HCT116 (cell line): ENCODE results near the gene ADPGK. TPM values are rescaled to one million over a fixed set of nuclear protein-coding genes. Genes with fewer than 3 reads are reported as not detected.
"Not testable (repeated sequence)": the region's sequence is repeated elsewhere in the genome, so short reads cannot be mapped to it uniquely, and the experiment has no call there.

ENCODE experiments used
- ATAC-seq: fragments of 200-7000 bp; cut with Tn5 transposase; 2 replicates; pipeline ENCODE4 v1.9.1; 2020; ENCODE audit warnings: mild to moderate bottlenecking, moderate library complexity
- BruUV-seq: library from RNA; stranded (reverse); fragments of 400-500 nt; replicated peaks from 2 replicates; lab custom pipeline; 2021; lab: Mats Ljungman, UMichigan
- CTCF ChIA-PET: fragments of 300-600 bp; sonication (Branson Sonifier 250); formaldehyde crosslinking; loops from one replicate; lab custom pipeline; 2021; ENCODE audit warnings: antibody characterized with exemption; lab: Charles Lee
- POLR2A ChIA-PET: fragments of 300-600, 350-600 bp; sonication (Branson Sonifier 250); formaldehyde crosslinking; loops from one replicate; lab custom pipeline; 2021; ENCODE audit warnings: antibody characterized with exemption; lab: Charles Lee
- RAD21 ChIA-PET, 2 experiments: fragments of 300-600 bp; sonication (Branson Sonifier 250); formaldehyde crosslinking; loops; one replicate each; lab custom pipeline; 2023; ENCODE audit warnings: low total read pairs in 2 of 2; ENCODE audit not compliant: uncharacterized antibody in 2 of 2, unreplicated experiment in 2 of 2, low non-redundant PET in 1 of 2; lab: Charles Lee
- DNase-seq: peaks from one replicate; pipeline ENCODE4 v3.0.0-alpha.2; 2010; ENCODE audit warnings: low read depth, low spot score
- H2AFZ ChIP-seq: fragments of 200-600 bp; shearing (Covaris generic), sonication (generic); 2 replicates; pipeline ENCODE4 v1.6.1; 2017; ENCODE audit warnings: low read depth, mixed run types, mixed read lengths, antibody characterized with exemption, low read length; ENCODE audit not compliant: poor library complexity, severe bottlenecking
- H3K27ac ChIP-seq: 2 replicates; pipeline ENCODE4 v1.5.1; 2012; ENCODE audit warnings: low read depth, low read length
- H3K27me3 ChIP-seq: fragments of 200-600 bp; sonication (generic); 2 replicates; pipeline ENCODE4 v1.6.1; 2016; ENCODE audit warnings: mixed run types, low read length, mixed read lengths; ENCODE audit not compliant: insufficient read depth
- H3K36me3 ChIP-seq, 2 experiments: fragments of 200-500 bp in 1 of 2; fragments of 200-600 bp in 1 of 2; sonication (Bioruptor generic) in 1 of 2; sonication (generic) in 1 of 2; 2 replicates each; pipeline versions ENCODE4 v1.5.1 to v1.6.1; 2014 to 2016; ENCODE audit warnings: low read length in 2 of 2, inconsistent platforms in 1 of 2, mixed read lengths in 1 of 2, mixed run types in 1 of 2; ENCODE audit not compliant: insufficient read depth in 2 of 2, control insufficient read depth in 1 of 2
- H3K4me1 ChIP-seq, 2 experiments: fragments of 200-600 bp in 1 of 2; sonication (generic) in 1 of 2; 2 replicates each; pipeline versions ENCODE4 v1.5.1 to v1.6.1; 2012 to 2017; ENCODE audit warnings: low read length in 2 of 2, inconsistent platforms in 1 of 2, mild to moderate bottlenecking in 1 of 2, mixed read lengths in 1 of 2, mixed run types in 1 of 2, moderate library complexity in 1 of 2; ENCODE audit not compliant: insufficient read depth in 2 of 2, control insufficient read depth in 1 of 2
- H3K4me2 ChIP-seq: fragments of 200-600 bp; sonication (generic); 2 replicates; pipeline ENCODE4 v1.6.1; 2017; ENCODE audit warnings: mixed run types, low read length, mixed read lengths
- H3K4me3 ChIP-seq, 2 experiments: fragments of 200-600 bp in 1 of 2; sonication (generic) in 1 of 2; replicated peaks in 1 of 2; 2 replicates each; pipeline ENCODE4 v1.5.1; 2011 to 2016; ENCODE audit warnings: low read length in 2 of 2, control low read depth in 1 of 2, low read depth in 1 of 2, mild to moderate bottlenecking in 1 of 2, mixed read lengths in 1 of 2, mixed run types in 1 of 2
- H3K79me2 ChIP-seq: fragments of 200-600 bp; sonication (generic); 2 replicates; pipeline ENCODE4 v1.6.1; 2017; ENCODE audit warnings: mild to moderate bottlenecking, mixed run types, low read length, moderate library complexity, mixed read lengths; ENCODE audit not compliant: insufficient read depth
- H3K9ac ChIP-seq: fragments of 200-600 bp; sonication (generic); 2 replicates; pipeline ENCODE4 v1.6.1; 2016; ENCODE audit warnings: low read length, mixed read lengths
- H3K9me2 ChIP-seq: fragments of 200-600 bp; sonication (generic), shearing (Covaris generic); 2 replicates; pipeline ENCODE4 v1.6.1; 2017; ENCODE audit warnings: mixed run types, mild to moderate bottlenecking, moderate library complexity; ENCODE audit not compliant: insufficient read depth
- H3K9me3 ChIP-seq, 2 experiments: fragments of 200-500 bp in 1 of 2; fragments of 200-600 bp in 1 of 2; sonication (Bioruptor generic) in 1 of 2; sonication (generic) in 1 of 2; 2 replicates each; pipeline ENCODE4 v1.6.1; 2014 to 2017; ENCODE audit warnings: low read length in 2 of 2, mixed read lengths in 2 of 2, inconsistent platforms in 1 of 2, low read depth in 1 of 2, mild to moderate bottlenecking in 1 of 2, mixed run types in 1 of 2, moderate library complexity in 1 of 2; ENCODE audit not compliant: control insufficient read depth in 1 of 2, insufficient read depth in 1 of 2
- H4K20me1 ChIP-seq: fragments of 200-600 bp; sonication (generic), shearing (Covaris generic); 2 replicates; pipeline ENCODE4 v1.6.1; 2017; ENCODE audit warnings: mixed run types, mild to moderate bottlenecking, moderate library complexity; ENCODE audit not compliant: insufficient read depth
- CBX3 ChIP-seq: IDR thresholded peaks from 2 replicates; pipeline ENCODE4 v1.6.1; 2012; ENCODE audit warnings: low read depth
- CEBPB ChIP-seq: IDR thresholded peaks from 2 replicates; pipeline ENCODE4 v1.6.1; 2012; ENCODE audit warnings: low read depth
- EGR1 ChIP-seq: IDR thresholded peaks from 2 replicates; pipeline ENCODE4 v1.6.1; 2012; ENCODE audit warnings: low read depth
- EZH2 ChIP-seq: fragments of 200-600 bp; sonication (generic); IDR thresholded peaks from 2 replicates; pipeline ENCODE4 v1.6.1; 2017; ENCODE audit warnings: antibody characterized with exemption, mixed run types
- JUND ChIP-seq: IDR thresholded peaks from 2 replicates; pipeline ENCODE4 v1.6.1; 2012
- POLR2A ChIP-seq: IDR thresholded peaks from 2 replicates; pipeline ENCODE4 v1.7.0; 2011; ENCODE audit warnings: borderline replicate concordance; ENCODE audit not compliant: insufficient read depth, insufficient read length; ENCODE audit errors: extremely low read depth
- RAD21 ChIP-seq: IDR thresholded peaks from 2 replicates; pipeline ENCODE4 v1.6.1; 2012; ENCODE audit warnings: low read depth, mild to moderate bottlenecking
- SP1 ChIP-seq: IDR thresholded peaks from 2 replicates; pipeline ENCODE4 v1.6.1; 2012; ENCODE audit warnings: low read depth
- TCF7L2 ChIP-seq: IDR thresholded peaks from 2 replicates; pipeline ENCODE4 v1.7.0; 2011; ENCODE audit warnings: borderline replicate concordance, inconsistent platforms; ENCODE audit not compliant: insufficient read depth, insufficient read length; ENCODE audit errors: extremely low read depth
- YY1 ChIP-seq: IDR thresholded peaks from 2 replicates; pipeline ENCODE4 v1.6.1; 2011; ENCODE audit warnings: low read length, low read depth, moderate library complexity, mild to moderate bottlenecking; ENCODE audit not compliant: insufficient replicate concordance; ENCODE audit errors: extremely low read depth
- intact Hi-C: fragments of 100-400 bp; cut with micrococcal nuclease; formaldehyde crosslinking; loops from 2 replicates; pipeline ENCODE4 v1.10.0; 2022
- total RNA-seq: library from RNA; stranded (reverse); gene quantifications from one replicate; pipeline ENCODE4 v1.2.1, GENCODE V29; 2021; ENCODE audit not compliant: unreplicated experiment
- TF ChIP-seq, protein P1 (sequence below): IDR thresholded peaks from 2 replicates; pipeline ENCODE4 v1.6.1; 2012
- TF ChIP-seq, protein P2 (sequence below): IDR thresholded peaks from 2 replicates; pipeline ENCODE4 v1.6.1; 2012; ENCODE audit warnings: low read depth
- TF ChIP-seq, protein P3 (sequence below): IDR thresholded peaks from 2 replicates; pipeline ENCODE4 v1.6.1; 2011; ENCODE audit warnings: mild to moderate bottlenecking, low read length, moderate library complexity; ENCODE audit not compliant: insufficient replicate concordance; ENCODE audit errors: extremely low read depth
- TF ChIP-seq, protein P4 (sequence below): IDR thresholded peaks from 2 replicates; pipeline ENCODE4 v1.6.1; 2012

ADPGK gene
- total RNA-seq, 1 experiment from 2014 or later = 41.5 TPM

DNA sequence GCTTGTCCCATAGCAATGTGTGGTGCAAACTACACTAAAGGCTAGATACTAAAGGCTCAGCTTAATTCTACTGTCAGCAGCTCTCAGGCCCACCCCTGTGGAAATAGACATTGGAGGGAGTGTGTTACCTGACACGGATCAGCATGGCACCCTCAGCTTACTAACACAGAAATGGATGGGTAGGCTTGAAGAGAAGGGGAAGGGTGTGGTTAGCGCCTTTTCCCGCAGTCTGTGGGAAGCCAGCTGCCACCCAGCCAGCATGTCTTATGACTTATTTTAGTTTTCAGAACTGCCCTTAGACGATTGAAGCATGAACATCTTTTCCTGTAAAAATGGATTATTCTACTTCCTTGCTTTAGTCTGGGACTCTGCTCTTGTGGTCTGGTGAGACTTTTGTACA lies 25.8 kb upstream of the ADPGK start:
- no peak overlapping the region for H3K27ac ChIP-seq
- no peaks in the 10 kb centered on the region for H3K36me3 ChIP-seq
- no peak for ATAC-seq
- no peak for DNase-seq
- no peak overlapping the region for H3K4me3 ChIP-seq
- ChIA-PET POLR2A (no interaction called here), RAD21 (no interaction called here), CTCF (no interaction called here)
- no peaks in the 10 kb centered on the region for H3K9me3 ChIP-seq
- H3K79me2 ChIP-seq = no peaks in the 10 kb centered on the region
- H3K27me3 ChIP-seq = no peaks in the 10 kb centered on the region
- no TSS peak for BruUV-seq
- intact Hi-C loops = no loop called here
- TF ChIP-seq JUND (no peak), YY1 (no peak), SP1 (no peak), POLR2A (no peak), EGR1 (no peak), CEBPB (no peak), CBX3 (no peak), EZH2 (no peak), RAD21 (no peak), TCF7L2 (no peak)
- TF ChIP-seq, protein P1, sequence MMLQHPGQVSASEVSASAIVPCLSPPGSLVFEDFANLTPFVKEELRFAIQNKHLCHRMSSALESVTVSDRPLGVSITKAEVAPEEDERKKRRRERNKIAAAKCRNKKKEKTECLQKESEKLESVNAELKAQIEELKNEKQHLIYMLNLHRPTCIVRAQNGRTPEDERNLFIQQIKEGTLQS = no peak
- TF ChIP-seq, protein P2, sequence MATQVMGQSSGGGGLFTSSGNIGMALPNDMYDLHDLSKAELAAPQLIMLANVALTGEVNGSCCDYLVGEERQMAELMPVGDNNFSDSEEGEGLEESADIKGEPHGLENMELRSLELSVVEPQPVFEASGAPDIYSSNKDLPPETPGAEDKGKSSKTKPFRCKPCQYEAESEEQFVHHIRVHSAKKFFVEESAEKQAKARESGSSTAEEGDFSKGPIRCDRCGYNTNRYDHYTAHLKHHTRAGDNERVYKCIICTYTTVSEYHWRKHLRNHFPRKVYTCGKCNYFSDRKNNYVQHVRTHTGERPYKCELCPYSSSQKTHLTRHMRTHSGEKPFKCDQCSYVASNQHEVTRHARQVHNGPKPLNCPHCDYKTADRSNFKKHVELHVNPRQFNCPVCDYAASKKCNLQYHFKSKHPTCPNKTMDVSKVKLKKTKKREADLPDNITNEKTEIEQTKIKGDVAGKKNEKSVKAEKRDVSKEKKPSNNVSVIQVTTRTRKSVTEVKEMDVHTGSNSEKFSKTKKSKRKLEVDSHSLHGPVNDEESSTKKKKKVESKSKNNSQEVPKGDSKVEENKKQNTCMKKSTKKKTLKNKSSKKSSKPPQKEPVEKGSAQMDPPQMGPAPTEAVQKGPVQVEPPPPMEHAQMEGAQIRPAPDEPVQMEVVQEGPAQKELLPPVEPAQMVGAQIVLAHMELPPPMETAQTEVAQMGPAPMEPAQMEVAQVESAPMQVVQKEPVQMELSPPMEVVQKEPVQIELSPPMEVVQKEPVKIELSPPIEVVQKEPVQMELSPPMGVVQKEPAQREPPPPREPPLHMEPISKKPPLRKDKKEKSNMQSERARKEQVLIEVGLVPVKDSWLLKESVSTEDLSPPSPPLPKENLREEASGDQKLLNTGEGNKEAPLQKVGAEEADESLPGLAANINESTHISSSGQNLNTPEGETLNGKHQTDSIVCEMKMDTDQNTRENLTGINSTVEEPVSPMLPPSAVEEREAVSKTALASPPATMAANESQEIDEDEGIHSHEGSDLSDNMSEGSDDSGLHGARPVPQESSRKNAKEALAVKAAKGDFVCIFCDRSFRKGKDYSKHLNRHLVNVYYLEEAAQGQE = no peak
- TF ChIP-seq, protein P3, sequence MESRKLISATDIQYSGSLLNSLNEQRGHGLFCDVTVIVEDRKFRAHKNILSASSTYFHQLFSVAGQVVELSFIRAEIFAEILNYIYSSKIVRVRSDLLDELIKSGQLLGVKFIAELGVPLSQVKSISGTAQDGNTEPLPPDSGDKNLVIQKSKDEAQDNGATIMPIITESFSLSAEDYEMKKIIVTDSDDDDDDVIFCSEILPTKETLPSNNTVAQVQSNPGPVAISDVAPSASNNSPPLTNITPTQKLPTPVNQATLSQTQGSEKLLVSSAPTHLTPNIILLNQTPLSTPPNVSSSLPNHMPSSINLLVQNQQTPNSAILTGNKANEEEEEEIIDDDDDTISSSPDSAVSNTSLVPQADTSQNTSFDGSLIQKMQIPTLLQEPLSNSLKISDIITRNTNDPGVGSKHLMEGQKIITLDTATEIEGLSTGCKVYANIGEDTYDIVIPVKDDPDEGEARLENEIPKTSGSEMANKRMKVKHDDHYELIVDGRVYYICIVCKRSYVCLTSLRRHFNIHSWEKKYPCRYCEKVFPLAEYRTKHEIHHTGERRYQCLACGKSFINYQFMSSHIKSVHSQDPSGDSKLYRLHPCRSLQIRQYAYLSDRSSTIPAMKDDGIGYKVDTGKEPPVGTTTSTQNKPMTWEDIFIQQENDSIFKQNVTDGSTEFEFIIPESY = no peak
- TF ChIP-seq, protein P4, sequence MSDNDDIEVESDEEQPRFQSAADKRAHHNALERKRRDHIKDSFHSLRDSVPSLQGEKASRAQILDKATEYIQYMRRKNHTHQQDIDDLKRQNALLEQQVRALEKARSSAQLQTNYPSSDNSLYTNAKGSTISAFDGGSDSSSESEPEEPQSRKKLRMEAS = no peak
- H3K4me2 ChIP-seq = no peak overlapping the region
- H3K9ac ChIP-seq = no peak overlapping the region
- H3K9me2 ChIP-seq = no peaks in the 10 kb centered on the region
- no peaks in the 10 kb centered on the region for H3K4me1 ChIP-seq
- no peak overlapping the region for H2AFZ ChIP-seq
- H4K20me1 ChIP-seq = no peaks in the 10 kb centered on the region

DNA sequence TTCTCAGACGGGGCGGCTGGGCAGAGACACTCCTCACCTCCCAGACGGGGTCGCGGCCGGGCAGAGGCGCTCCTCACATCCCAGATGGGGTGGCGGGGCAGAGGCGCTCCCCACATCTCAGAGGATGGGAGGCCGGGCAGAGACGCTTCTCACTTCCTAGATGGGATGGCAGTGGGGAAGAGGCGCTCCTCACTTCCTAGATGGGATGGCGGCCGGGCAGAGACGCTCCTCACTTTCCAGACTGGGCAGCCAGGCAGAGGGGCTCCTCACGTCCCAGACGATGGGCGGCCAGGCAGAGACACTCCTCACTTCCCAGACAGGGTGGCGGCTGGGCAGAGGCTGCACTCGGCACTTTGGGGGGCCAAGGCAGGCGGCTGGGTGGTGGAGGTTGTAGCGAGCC lies 23.8 kb upstream of the ADPGK start:
- H3K9me2 ChIP-seq, H3K4me2 ChIP-seq, H3K27ac ChIP-seq, BruUV-seq, H3K4me1 ChIP-seq, ATAC-seq, H3K9ac ChIP-seq, H3K4me3 ChIP-seq, H3K27me3 ChIP-seq, H3K79me2 ChIP-seq, H2AFZ ChIP-seq, CTCF ChIA-PET, POLR2A ChIA-PET, H3K36me3 ChIP-seq, H4K20me1 ChIP-seq, DNase-seq, H3K9me3 ChIP-seq, RAD21 ChIA-PET, intact Hi-C loops: not testable (repeated sequence)
